NCI-H1092 (cell line): ENCODE results near the gene RMDN3.

Experiments used
- DNase-seq: peaks from one replicate; lab custom pipeline; 2025; lab: John Stamatoyannopoulos, UW

RMDN3 gene

DNA sequence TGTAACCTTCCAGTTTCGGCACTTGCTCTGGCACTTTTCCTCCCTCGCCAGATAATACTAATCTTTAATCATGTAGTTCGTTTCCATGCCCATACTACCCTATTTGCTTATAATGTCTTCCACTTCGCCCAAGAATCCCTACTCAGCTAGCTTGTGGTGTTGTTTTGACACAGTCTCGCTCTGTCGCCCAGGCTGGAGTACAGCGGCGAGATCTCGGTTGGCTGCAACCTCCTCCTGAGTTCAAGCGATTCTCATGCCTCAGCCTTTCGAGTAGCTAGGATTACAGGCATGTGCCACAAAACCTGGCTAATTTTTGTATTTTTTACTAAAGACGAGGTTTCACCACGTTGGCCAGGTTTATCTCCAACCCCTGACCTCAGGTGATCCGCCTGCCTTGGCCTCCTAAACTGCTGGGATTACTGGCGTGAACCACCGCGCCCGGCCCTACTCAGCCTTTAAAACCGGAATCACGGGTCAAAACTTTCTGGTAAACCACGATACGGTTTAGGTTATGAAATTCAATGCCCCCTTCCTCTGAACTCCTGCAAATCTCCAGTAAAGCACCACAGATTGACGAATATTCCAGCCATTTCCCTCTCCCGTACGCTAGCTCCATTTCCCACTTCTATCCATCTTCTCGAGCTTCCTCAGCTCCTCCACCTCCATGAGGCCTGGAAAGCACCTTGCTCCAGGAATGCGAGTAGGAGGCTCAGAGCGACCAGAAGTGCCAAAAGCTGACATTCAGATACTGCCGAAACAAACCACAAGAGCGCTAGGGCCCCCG lies 61.0 kb downstream of the RMDN3 start:
- no peak for DNase-seq

- DNase-seq = no peak
Measured at GRCh38 chr15:40691737-40692136, 63.3 kb downstream of the RMDN3 start.

GRCh38 chr15:40688932-40689799 lies 65.9 kb downstream of the RMDN3 start:
- DNase-seq = no peak
